Endothelial cell (in vitro differentiated cells): ENCODE data around the gene LSM3. TPM values are rescaled to one million over a fixed set of nuclear protein-coding genes. Genes with fewer than 3 reads are reported as not detected.

Source experiments
- DNase-seq: peaks from one replicate; pipeline ENCODE4 v3.0.0; 2021; ENCODE audit warnings: low spot score
- H3K27ac Mint-ChIP-seq: one replicate; pipeline ENCODE4 v1.8.0; 2021; ENCODE audit warnings: mixed read lengths, inconsistent platforms; ENCODE audit not compliant: unreplicated experiment
- H3K27me3 Mint-ChIP-seq: one replicate; pipeline ENCODE4 v1.8.0; 2021; ENCODE audit warnings: mild to moderate bottlenecking, moderate library complexity, mixed read lengths, inconsistent platforms; ENCODE audit not compliant: unreplicated experiment
- H3K36me3 Mint-ChIP-seq: one replicate; pipeline ENCODE4 v1.8.0; 2021; ENCODE audit warnings: mild to moderate bottlenecking, low read depth, mixed read lengths, inconsistent platforms; ENCODE audit not compliant: unreplicated experiment
- H3K4me1 Mint-ChIP-seq: one replicate; pipeline ENCODE4 v1.8.0; 2021; ENCODE audit warnings: mild to moderate bottlenecking, mixed read lengths, inconsistent platforms; ENCODE audit not compliant: unreplicated experiment
- H3K4me3 Mint-ChIP-seq: one replicate; pipeline ENCODE4 v1.8.0; 2021; ENCODE audit warnings: mild to moderate bottlenecking, mixed read lengths, inconsistent platforms; ENCODE audit not compliant: unreplicated experiment
- H3K9me3 Mint-ChIP-seq: one replicate; pipeline ENCODE4 v1.8.0; 2021; ENCODE audit warnings: mixed read lengths, inconsistent platforms; ENCODE audit not compliant: unreplicated experiment
- CTCF ChIP-seq: fragments of 200-600 bp; sonication (generic); IDR thresholded peaks from one replicate; pipeline ENCODE4 v1.5.0; 2021; ENCODE audit warnings: antibody characterized with exemption; ENCODE audit not compliant: unreplicated experiment
- total RNA-seq: library from RNA; stranded (reverse); fragmentation: NEBNext Ultra II Directional; extraction: Animal tissue kit (Norgen Biotek cat#: 25700); gene quantifications from one replicate; pipeline ENCODE4 v1.2.1, GENCODE V29; 2021; ENCODE audit not compliant: unreplicated experiment

The LSM3 gene
- total RNA-seq, 1 donor from 2014 or later, result 14.7 TPM

- peaks cover 6% of the 10 kb centered on the region for H3K4me1 Mint-ChIP-seq
- peak overlapping the region; percentile 77 for H3K27ac Mint-ChIP-seq
- TF ChIP-seq CTCF, result no peak
- peaks cover 6% of the 10 kb centered on the region for H3K27me3 Mint-ChIP-seq
- H3K36me3 Mint-ChIP-seq, result peaks cover 51% of the 10 kb centered on the region
- no peak for DNase-seq
- H3K9me3 Mint-ChIP-seq, result no peaks in the 10 kb centered on the region
- H3K4me3 Mint-ChIP-seq, result peak overlapping the region; percentile 62
These were observed 38.8 kb upstream of the LSM3 start for GRCh38 chr3:14139771-14140170.

- no peak for DNase-seq
- H3K27ac Mint-ChIP-seq, result no peak overlapping the region
- H3K4me1 Mint-ChIP-seq, result peaks cover 10% of the 10 kb centered on the region
- no peaks in the 10 kb centered on the region for H3K9me3 Mint-ChIP-seq
- no peak overlapping the region for H3K4me3 Mint-ChIP-seq
- no peak for TF ChIP-seq CTCF
- peaks cover 57% of the 10 kb centered on the region for H3K36me3 Mint-ChIP-seq
- peaks cover 6% of the 10 kb centered on the region for H3K27me3 Mint-ChIP-seq
These were observed 37.9 kb upstream of the LSM3 start for GRCh38 chr3:14140668-14141067.

- TF ChIP-seq CTCF, result no peak
- Mint-ChIP-seq H3K27ac (no peak overlapping the region), H3K4me1 (peaks cover 10% of the 10 kb centered on the region), H3K27me3 (peaks cover 7% of the 10 kb centered on the region), H3K9me3 (no peaks in the 10 kb centered on the region), H3K36me3 (peaks cover 55% of the 10 kb centered on the region), H3K4me3 (no peak overlapping the region)
- no peak for DNase-seq
These were observed 37.5 kb upstream of the LSM3 start for GRCh38 chr3:14141144-14141543.

GRCh38 chr3:14141602-14142341 lies 36.8 kb upstream of the LSM3 start:
- TF ChIP-seq CTCF, result no peak
- peaks cover 7% of the 10 kb centered on the region for H3K27me3 Mint-ChIP-seq
- H3K36me3 Mint-ChIP-seq, result peaks cover 58% of the 10 kb centered on the region
- no peaks in the 10 kb centered on the region for H3K9me3 Mint-ChIP-seq
- peaks cover 10% of the 10 kb centered on the region for H3K4me1 Mint-ChIP-seq
- peak overlapping the region; percentile 9 for H3K4me3 Mint-ChIP-seq
- no peak for DNase-seq
- peak overlapping the region; percentile 74 for H3K27ac Mint-ChIP-seq

GRCh38 chr3:14142567-14143270 lies 35.9 kb upstream of the LSM3 start:
- H3K27ac Mint-ChIP-seq, result peak overlapping the region; percentile 63
- H3K36me3 Mint-ChIP-seq, result peaks cover 62% of the 10 kb centered on the region
- H3K4me3 Mint-ChIP-seq, result no peak overlapping the region
- peaks cover 7% of the 10 kb centered on the region for H3K27me3 Mint-ChIP-seq
- DNase-seq, result no peak
- TF ChIP-seq CTCF, result no peak
- no peaks in the 10 kb centered on the region for H3K9me3 Mint-ChIP-seq
- peaks cover 10% of the 10 kb centered on the region for H3K4me1 Mint-ChIP-seq
